Psoas muscle (tissue), 8 donors: ENCODE measurements around the gene MYOM3. TPM values are rescaled to one million over a fixed set of nuclear protein-coding genes. Genes with fewer than 3 reads are reported as not detected.
"Not testable (repeated sequence)": the region's sequence is repeated elsewhere in the genome, so short reads cannot be mapped to it uniquely, and the experiment has no call there.

ENCODE experiments used
- ATAC-seq, 4 donors: fragments of 200-7000 bp; cut with Tn5 transposase; one replicate each; pipeline ENCODE4 v1.9.1; 2020; ENCODE audit warnings: moderate library complexity in 3 of 4, mild to moderate bottlenecking in 2 of 4
- DNase-seq, 2 donors: peaks; one replicate each; pipeline ENCODE4 v3.0.0-alpha.2; 2020
- H3K27ac ChIP-seq: fragments of 200-600 bp; one replicate; pipeline ENCODE4 v1.8.0; 2022
- H3K27me3 ChIP-seq, 3 donors: fragments of 200-600 bp in 1 of 3; one replicate each; pipeline versions ENCODE4 v1.6.1 to v1.8.0; 2013 to 2022; ENCODE audit warnings: low read length in 2 of 3, mild to moderate bottlenecking in 2 of 3, moderate library complexity in 1 of 3; ENCODE audit not compliant: insufficient read depth in 3 of 3
- H3K36me3 ChIP-seq, 2 donors: fragments of 200-600 bp in 1 of 2; one replicate each; pipeline versions ENCODE4 v1.6.1 to v1.8.0; 2013 to 2022; ENCODE audit warnings: low read depth in 1 of 2, mild to moderate bottlenecking in 1 of 2, moderate library complexity in 1 of 2; ENCODE audit not compliant: insufficient read depth in 1 of 2
- H3K4me1 ChIP-seq: fragments of 200-600 bp; one replicate; pipeline ENCODE4 v1.8.0; 2022
- H3K4me3 ChIP-seq: fragments of 200-600 bp; one replicate; pipeline ENCODE4 v1.8.0; 2022; ENCODE audit warnings: mild to moderate bottlenecking
- H3K9me3 ChIP-seq: fragments of 200-600 bp; one replicate; pipeline ENCODE4 v1.8.0; 2022
- WGBS, 3 donors: extraction: QIAGEN DNeasy Blood & Tissue Kit; methylation state at CpG; one replicate each; pipeline versions ENCODE4 v1.1.6 to v1.1.7; 2013; 5-methylcytosine and 5-hydroxymethylcytosine counted together
- intact Hi-C, 2 donors: fragments of 100-400 bp; cut with DNase I; formaldehyde crosslinking; loops; one replicate each; pipeline versions ENCODE4 v1.11.0 to v1.14.2; 2022
- polyA plus RNA-seq, 3 donors: library from polyadenylated mRNA; stranded (reverse); fragments of 200-250 nt; gene quantifications; one replicate each; pipeline ENCODE4 v1.2.3, GENCODE V29; 2013
- total RNA-seq, 4 donors: library from RNA; stranded (reverse); fragmentation: NEBNext Ultra II Directional in 2 of 4; extraction: Animal tissue kit (Norgen Biotek cat#: 25700) in 2 of 4; gene quantifications; one replicate each; pipeline versions ENCODE4 v1.2.1 to v1.2.4, GENCODE V29; 2021 to 2023
- TF ChIP-seq, protein P1 (sequence below): fragments of 200-600 bp; IDR thresholded peaks from one replicate; pipeline ENCODE4 v1.8.0; 2022; ENCODE audit warnings: antibody characterized with exemption
- donor health status: healthy with polysubstance abuse.
- donor health status: DM: no; HTN: no; CAD: no; lungs with moderate emphysema.
- donor health status: Bipolar disorder and iron deficiency.
- donor health status: healthy.
- donor health status: DM: yes; HTN: yes; CAD: no.
- donor health status: DM: no; HTN: no; CAD: no.
- donor health status: DM: no; HTN: no; CAD: no.
- donor health status: DM: yes; HTN: yes; CAD: no.

MYOM3 gene
- total and polyA plus RNA-seq, 7 donors, result 86.7 to 505 (median 152) TPM

DNA sequence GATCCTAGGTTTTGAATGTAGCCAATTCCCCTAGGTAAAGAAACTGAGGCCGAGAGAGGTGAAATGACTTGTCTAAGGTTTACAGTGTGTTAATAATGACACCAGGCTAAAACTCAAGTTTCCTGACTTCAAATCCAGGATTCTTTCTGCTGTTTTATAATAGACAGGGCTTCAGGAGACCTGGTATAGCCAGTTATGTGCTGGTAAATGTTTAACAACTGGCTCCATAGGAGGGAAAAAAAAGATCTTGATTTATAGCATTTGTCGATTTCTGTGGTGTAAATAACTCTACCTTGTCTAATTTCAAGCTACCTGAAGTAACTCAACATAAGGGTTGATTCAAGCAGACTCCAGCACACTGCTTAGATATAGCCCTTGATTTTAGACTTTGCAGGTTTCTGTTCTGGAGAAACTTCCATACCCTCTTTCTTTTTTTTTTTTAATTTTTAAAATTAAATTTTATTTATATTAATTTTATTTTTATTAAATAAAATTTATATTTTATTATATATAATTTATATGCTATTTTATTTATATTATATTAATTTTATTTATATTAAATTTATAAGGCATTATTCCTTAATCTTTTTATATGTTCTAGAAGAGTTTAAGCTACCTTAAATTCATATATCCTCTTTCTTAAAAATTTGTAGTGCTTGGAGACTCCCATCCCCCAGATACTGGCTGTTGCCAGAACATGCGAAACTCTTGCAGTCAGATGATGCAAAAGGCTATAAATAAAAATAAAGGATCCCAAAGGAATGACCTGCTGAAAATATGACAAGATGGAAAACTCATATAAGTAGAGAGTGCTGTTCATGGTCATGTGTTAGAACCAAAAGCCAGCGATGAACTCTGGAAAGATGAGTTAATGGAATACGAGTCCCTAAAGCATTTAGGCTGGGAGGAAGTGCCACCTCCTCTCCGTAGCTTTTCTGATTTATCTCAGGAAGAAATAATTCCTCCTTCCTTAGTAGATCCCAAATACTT lies 96.4 kb downstream of the MYOM3 start:
- Histone ChIP-seq H3K4me3 (peak overlapping the region; percentile 5), H3K27me3 (no peaks in the 10 kb centered on the region), H3K36me3 (no peaks in the 10 kb centered on the region), H3K27ac (peak overlapping the region; percentile 92), H3K9me3 (no peaks in the 10 kb centered on the region), H3K4me1 (peaks cover 42% of the 10 kb centered on the region)
- no peak for DNase-seq
- ATAC-seq, result peak; percentile 46 to 65 (median 58)
- WGBS, 3 donors, result 18 to 23% (median 20%) methylated on average over 6 of the region's 6 CpGs
- TF ChIP-seq, protein P1, sequence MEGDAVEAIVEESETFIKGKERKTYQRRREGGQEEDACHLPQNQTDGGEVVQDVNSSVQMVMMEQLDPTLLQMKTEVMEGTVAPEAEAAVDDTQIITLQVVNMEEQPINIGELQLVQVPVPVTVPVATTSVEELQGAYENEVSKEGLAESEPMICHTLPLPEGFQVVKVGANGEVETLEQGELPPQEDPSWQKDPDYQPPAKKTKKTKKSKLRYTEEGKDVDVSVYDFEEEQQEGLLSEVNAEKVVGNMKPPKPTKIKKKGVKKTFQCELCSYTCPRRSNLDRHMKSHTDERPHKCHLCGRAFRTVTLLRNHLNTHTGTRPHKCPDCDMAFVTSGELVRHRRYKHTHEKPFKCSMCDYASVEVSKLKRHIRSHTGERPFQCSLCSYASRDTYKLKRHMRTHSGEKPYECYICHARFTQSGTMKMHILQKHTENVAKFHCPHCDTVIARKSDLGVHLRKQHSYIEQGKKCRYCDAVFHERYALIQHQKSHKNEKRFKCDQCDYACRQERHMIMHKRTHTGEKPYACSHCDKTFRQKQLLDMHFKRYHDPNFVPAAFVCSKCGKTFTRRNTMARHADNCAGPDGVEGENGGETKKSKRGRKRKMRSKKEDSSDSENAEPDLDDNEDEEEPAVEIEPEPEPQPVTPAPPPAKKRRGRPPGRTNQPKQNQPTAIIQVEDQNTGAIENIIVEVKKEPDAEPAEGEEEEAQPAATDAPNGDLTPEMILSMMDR, result no peak
- intact Hi-C loops, result loop anchor here in 1 of 2 donors (5.0 kb wide), 1 partner anchor 38 kb away; no protein-coding TSS in a partner anchor

DNA sequence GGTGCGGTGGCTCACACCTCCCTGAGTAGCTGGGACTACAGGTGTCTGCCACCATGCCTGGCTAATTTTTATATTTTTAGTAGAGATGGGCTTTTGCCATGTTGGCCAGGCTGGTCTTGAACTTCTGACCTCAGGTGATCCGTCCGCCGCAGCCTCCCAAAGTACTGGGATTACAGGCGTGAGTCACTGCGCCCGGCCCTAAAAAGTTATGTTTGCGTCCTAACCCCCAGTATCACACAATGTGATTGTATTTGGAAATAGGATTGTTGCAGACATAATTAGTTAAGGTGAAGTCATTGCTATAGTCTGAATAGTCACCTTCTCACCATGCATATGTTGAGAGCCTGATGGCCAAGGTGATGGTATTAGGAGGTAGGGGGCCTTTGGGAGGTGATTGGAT lies 99.1 kb downstream of the MYOM3 start:
- H3K27ac ChIP-seq, H3K36me3 ChIP-seq, DNase-seq, H3K9me3 ChIP-seq, H3K27me3 ChIP-seq, ATAC-seq, H3K4me3 ChIP-seq: not testable (repeated sequence)
- WGBS, 3 donors, result 91 to 99% (median 94%) methylated on average over 8 of the region's 8 CpGs
- intact Hi-C loops, result loop anchor here in 1 of 2 donors (2.0 kb wide), 1 partner anchor 30 kb away; no protein-coding TSS in a partner anchor
- H3K4me1 ChIP-seq, result peaks cover 27% of the 10 kb centered on the region

DNA sequence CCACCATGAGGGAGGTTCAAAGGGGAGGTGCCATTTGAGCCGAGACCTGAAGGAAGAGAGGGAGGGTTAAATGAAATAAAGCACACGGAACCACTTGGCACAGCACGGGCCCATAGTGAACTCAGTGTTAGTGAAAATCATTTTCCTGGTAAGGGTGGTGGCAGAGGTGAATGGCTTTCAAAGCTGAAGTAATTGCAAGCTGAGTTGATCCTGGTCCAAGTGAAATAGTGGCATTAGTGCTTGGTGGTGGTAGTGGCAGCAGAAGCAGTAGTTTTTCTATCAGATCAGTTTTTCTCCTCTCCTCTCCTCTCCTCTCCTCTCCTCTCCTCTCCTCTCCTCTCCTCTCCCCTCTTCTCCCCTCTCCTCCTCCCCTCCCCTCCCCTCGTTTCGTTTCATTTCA lies 101.3 kb downstream of the MYOM3 start:
- H3K9me3 ChIP-seq, result peaks cover 4% of the 10 kb centered on the region
- H3K27ac ChIP-seq, result no peak overlapping the region
- DNase-seq, result no peak
- peaks cover 16% of the 10 kb centered on the region for H3K4me1 ChIP-seq
- H3K27me3 ChIP-seq, result no peaks in the 10 kb centered on the region
- no peak for ATAC-seq
- no peaks in the 10 kb centered on the region for H3K36me3 ChIP-seq
- TF ChIP-seq, protein P1, result no peak
- WGBS, 3 donors, result 59 to 64% (median 60%) methylated on average over 3 of the region's 5 CpGs
- no peak overlapping the region for H3K4me3 ChIP-seq
- intact Hi-C loops, result no loop called here

DNA sequence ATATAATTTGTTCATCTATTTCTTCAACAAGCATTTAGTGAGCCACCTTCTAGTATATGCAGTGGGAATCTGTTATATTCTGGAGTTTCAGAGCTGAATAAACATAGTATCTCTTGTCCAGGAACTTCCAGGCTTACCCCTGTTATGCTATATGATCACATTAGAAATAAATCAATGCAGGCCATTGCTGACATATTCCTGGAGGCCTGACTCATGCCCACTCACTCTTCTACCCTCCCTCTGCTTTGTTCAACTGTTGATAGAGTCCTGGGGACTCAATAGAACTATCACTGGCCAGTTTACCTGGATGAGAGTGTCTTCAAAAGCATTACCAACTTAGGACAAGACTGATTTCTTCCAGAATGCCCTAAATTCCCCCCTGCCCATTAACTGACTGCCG lies 102.5 kb downstream of the MYOM3 start:
- no peak overlapping the region for H3K27ac ChIP-seq
- no peaks in the 10 kb centered on the region for H3K27me3 ChIP-seq
- peaks cover 4% of the 10 kb centered on the region for H3K9me3 ChIP-seq
- peak in 2 of 4 donors; percentile 67 to 71 for ATAC-seq
- H3K4me3 ChIP-seq, result no peak overlapping the region
- 72 to 77% (median 74%) methylated on average over 1 of the region's 1 CpG for WGBS, 3 donors
- intact Hi-C loops, result no loop called here
- DNase-seq, result no peak
- H3K36me3 ChIP-seq, result no peaks in the 10 kb centered on the region
- H3K4me1 ChIP-seq, result peaks cover 7% of the 10 kb centered on the region
- TF ChIP-seq, protein P1, result no peak

DNA sequence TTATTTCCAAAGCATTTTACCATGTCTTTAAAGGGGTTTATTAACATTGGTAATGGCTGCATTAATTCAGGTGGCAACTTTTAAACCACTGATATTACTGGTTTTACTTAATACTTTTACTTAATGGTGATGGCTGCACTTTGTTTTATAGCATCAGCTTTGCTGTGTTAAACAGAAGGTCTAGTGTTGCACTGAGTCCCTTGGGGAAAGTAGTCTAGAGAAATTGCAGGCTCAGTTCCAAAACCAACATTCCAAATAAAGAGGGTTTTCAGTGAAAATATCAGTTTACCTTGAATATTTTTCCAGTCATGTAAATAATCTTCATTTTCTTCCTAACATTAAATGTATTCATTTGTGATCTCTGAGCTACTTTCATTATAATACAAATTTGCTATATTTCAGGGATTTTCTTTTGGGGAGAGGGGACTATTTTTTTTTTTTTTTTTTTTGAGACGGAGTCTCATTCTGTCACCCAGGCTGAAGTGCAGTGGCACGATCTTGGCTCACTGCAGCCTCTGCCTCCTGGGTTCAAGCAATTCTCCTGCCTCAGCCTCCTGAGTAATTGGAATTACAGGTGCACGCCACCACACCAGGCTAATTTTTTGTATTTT lies 103.3 kb downstream of the MYOM3 start:
- H3K27ac ChIP-seq, H3K36me3 ChIP-seq, ATAC-seq, H3K4me3 ChIP-seq, DNase-seq, H3K9me3 ChIP-seq, H3K27me3 ChIP-seq, intact Hi-C loops: not testable (repeated sequence)
- 0 to 48% (median 20%) methylated on average over 1 to 2 of the region's 3 CpGs for WGBS, 3 donors
- peaks cover 13% of the 10 kb centered on the region for H3K4me1 ChIP-seq
